Measurements from ENCODE around the gene SMYD4. TPM values are rescaled to one million over a fixed set of nuclear protein-coding genes. Genes with fewer than 3 reads are reported as not detected.

SMYD4 gene
- polyA plus RNA-seq, 1 experiment = 4.5 TPM

DNA sequence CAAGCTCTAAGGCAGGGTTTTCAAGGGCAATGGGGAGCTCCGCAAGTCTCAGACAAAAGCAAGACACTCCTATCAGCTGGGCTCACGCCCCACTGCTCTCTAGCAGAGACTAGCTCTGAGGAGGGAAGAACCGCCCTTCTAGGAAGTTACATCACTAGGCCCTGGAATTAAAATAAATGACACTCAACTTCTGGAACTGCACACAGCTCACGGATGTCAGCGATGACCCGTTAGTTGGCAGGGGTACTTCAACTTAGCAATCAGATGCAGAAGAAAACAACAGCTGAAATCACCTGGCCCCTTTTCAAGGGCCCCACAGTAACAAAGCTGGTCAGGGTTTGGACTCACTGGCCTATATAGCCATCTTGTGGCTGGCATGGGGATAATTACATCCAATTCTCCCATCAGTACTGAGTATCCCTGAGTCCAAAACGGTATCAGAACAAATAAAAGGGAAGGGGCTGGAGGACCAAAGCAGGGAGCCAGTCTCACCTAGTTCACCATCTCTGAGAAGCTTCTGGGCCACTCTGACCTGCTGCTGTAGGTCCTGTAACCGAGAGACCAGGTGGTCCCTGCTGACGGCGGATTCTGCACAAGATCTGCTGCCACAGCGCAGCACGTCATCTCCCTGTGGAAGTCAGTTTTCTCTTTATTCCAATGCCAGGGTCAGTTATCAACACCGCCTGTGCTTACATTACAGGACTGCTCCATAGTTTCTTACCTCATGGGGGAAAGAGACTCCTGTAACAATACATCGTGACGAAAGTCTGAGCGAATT lies 45.7 kb downstream of the SMYD4 start:
- no peak for DNase-seq (ENCODE audit: low read depth)
- H3K27me3 ChIP-seq (ENCODE audit: control insufficient read depth, insufficient read depth, low read length) = no peaks in the 10 kb centered on the region
- ChIA-PET POLR2A (interaction anchor here (0.6 to 1.1 kb wide), 2 partner anchors 20 to 67 kb away, joined by 3 to 5 read pairs; no protein-coding TSS in a partner anchor), CTCF (interaction anchor here (0.8 to 14.2 kb wide), 18 partner anchors 9 to 245 kb away, joined by 3 to 224 read pairs (median 5); partner anchors contain the start of genes RILP, RPA1, SMYD4 and WDR81)
- peaks cover 4% of the 10 kb centered on the region; the same call in 1 of the 2 replicates for H3K36me3 ChIP-seq (ENCODE audit: control insufficient read depth, insufficient read depth, low read length)
- no peak overlapping the region for H3K4me3 ChIP-seq (ENCODE audit: low read depth, low read length)
- TF ChIP-seq, protein P1, sequence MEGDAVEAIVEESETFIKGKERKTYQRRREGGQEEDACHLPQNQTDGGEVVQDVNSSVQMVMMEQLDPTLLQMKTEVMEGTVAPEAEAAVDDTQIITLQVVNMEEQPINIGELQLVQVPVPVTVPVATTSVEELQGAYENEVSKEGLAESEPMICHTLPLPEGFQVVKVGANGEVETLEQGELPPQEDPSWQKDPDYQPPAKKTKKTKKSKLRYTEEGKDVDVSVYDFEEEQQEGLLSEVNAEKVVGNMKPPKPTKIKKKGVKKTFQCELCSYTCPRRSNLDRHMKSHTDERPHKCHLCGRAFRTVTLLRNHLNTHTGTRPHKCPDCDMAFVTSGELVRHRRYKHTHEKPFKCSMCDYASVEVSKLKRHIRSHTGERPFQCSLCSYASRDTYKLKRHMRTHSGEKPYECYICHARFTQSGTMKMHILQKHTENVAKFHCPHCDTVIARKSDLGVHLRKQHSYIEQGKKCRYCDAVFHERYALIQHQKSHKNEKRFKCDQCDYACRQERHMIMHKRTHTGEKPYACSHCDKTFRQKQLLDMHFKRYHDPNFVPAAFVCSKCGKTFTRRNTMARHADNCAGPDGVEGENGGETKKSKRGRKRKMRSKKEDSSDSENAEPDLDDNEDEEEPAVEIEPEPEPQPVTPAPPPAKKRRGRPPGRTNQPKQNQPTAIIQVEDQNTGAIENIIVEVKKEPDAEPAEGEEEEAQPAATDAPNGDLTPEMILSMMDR (IDR thresholded peaks at IDR 0.05; ENCODE audit: insufficient read depth, low read depth, low read length) = peak; percentile 84

GRCh38 chr17:1783271-1783670 lies 46.4 kb downstream of the SMYD4 start:
- POLR2A ChIA-PET = interaction anchor here (0.5 to 1.1 kb wide), 3 partner anchors 19 to 210 kb away, joined by 3 to 5 read pairs (median 5); no protein-coding TSS in a partner anchor
- peaks cover 5% of the 10 kb centered on the region for H3K36me3 ChIP-seq (ENCODE audit: control insufficient read depth, insufficient read depth, low read length)
- DNase-seq (ENCODE audit: low read depth) = no peak
- CTCF ChIA-PET = interaction anchor here (0.8 to 14.2 kb wide), 16 partner anchors 10 to 245 kb away, joined by 3 to 224 read pairs (median 5); partner anchors contain the start of genes RILP, RPA1, SMYD4 and WDR81
- no peaks in the 10 kb centered on the region for H3K27me3 ChIP-seq (ENCODE audit: control insufficient read depth, insufficient read depth, low read length)
- no peak overlapping the region for H3K4me3 ChIP-seq (ENCODE audit: low read depth, low read length)
- TF ChIP-seq, protein P1 (IDR thresholded peaks at IDR 0.05; ENCODE audit: insufficient read depth, low read depth, low read length) = no peak

GRCh38 chr17:1782171-1782567 lies 47.5 kb downstream of the SMYD4 start:
- DNase-seq (ENCODE audit: low read depth) = no peak
- no peak overlapping the region for H3K4me3 ChIP-seq (ENCODE audit: low read depth, low read length)
- TF ChIP-seq, protein P1 (IDR thresholded peaks at IDR 0.05; ENCODE audit: insufficient read depth, low read depth, low read length) = no peak
- H3K27me3 ChIP-seq (ENCODE audit: control insufficient read depth, insufficient read depth, low read length) = no peaks in the 10 kb centered on the region
- H3K36me3 ChIP-seq (ENCODE audit: control insufficient read depth, insufficient read depth, low read length) = peaks cover 7% of the 10 kb centered on the region
- ChIA-PET CTCF (interaction anchor here (0.9 to 14.2 kb wide), 5 partner anchors 50 to 267 kb away, joined by 3 to 224 read pairs (median 3); no protein-coding TSS in a partner anchor), POLR2A (no interaction called here)

GRCh38 chr17:1779571-1780131 lies 50.1 kb downstream of the SMYD4 start:
- peak; percentile 93 for DNase-seq (ENCODE audit: low read depth)
- TF ChIP-seq, protein P1 (IDR thresholded peaks at IDR 0.05; ENCODE audit: insufficient read depth, low read depth, low read length) = no peak
- Histone ChIP-seq H3K36me3 (ENCODE audit: control insufficient read depth, insufficient read depth, low read length) (peaks cover 15% of the 10 kb centered on the region), H3K27me3 (ENCODE audit: control insufficient read depth, insufficient read depth, low read length) (no peaks in the 10 kb centered on the region), H3K4me3 (ENCODE audit: low read depth, low read length) (no peak overlapping the region)
- POLR2A ChIA-PET = interaction anchor here (1.2 to 1.3 kb wide), 2 partner anchors 17 to 63 kb away, joined by 4 to 5 read pairs; no protein-coding TSS in a partner anchor
- CTCF ChIA-PET = interaction anchor here (0.7 to 14.2 kb wide), 5 partner anchors 13 to 110 kb away, joined by 3 to 224 read pairs (median 4); no protein-coding TSS in a partner anchor

DNA sequence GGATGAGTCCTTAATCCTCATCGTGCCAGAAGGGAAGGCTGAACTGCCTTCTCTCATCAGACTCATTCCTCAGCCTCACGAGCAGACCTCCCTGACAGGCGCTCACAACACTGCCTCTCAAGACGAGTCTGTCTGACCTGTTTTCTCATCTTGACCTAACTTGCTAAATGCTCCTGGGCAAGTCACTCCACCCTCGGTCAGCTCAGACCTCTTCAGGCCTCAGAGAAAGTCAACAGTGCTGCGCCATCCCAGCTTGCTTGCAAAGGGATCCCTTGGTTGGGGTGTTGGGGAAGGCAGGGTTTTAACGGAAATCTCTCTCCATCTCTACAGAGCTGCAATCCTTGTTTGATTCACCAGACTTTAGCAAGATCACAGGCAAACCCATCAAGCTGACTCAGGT lies 52.8 kb downstream of the SMYD4 start:
- CTCF ChIA-PET = interaction anchor here (1.3 to 14.2 kb wide), 2 partner anchors 9 to 60 kb away, joined by 3 to 224 read pairs; no protein-coding TSS in a partner anchor
- POLR2A ChIA-PET = no interaction called here
- H3K27me3 ChIP-seq (ENCODE audit: control insufficient read depth, insufficient read depth, low read length) = no peaks in the 10 kb centered on the region
- H3K36me3 ChIP-seq (ENCODE audit: control insufficient read depth, insufficient read depth, low read length) = peaks cover 17% of the 10 kb centered on the region
- TF ChIP-seq, protein P1 (IDR thresholded peaks at IDR 0.05; ENCODE audit: insufficient read depth, low read depth, low read length) = no peak
- no peak overlapping the region for H3K4me3 ChIP-seq (ENCODE audit: low read depth, low read length)
- no peak for DNase-seq (ENCODE audit: low read depth)

Measured in BJ (cell line).